Activated naive CD4-positive, alpha-beta T cell treated with anti-CD3 and anti-CD28 coated beads, Interleukin-2, amount 50 U/mL, for 72 hours (primary cell): ENCODE data around the gene HRNR. TPM values are rescaled to one million over a fixed set of nuclear protein-coding genes. Genes with fewer than 3 reads are reported as not detected.

Experiments
- ATAC-seq, 2 donors: fragments of 150-1000 bp; cut with Tn5 transposase; 2 replicates each; pipeline ENCODE4 v1.10.0; 2021; ENCODE audit warnings: mild to moderate bottlenecking in 2 of 2, moderate library complexity in 2 of 2
- DNase-seq, 2 donors: peaks; one replicate each; pipeline ENCODE4 v3.0.0; 2021 to 2022; ENCODE audit warnings: low spot score in 2 of 2
- H3K27ac Mint-ChIP-seq, 2 donors: one replicate each; pipeline ENCODE4 v1.8.0; 2022; ENCODE audit warnings: mild to moderate bottlenecking in 2 of 2, mixed read lengths in 2 of 2
- H3K36me3 Mint-ChIP-seq, 2 donors: one replicate each; pipeline ENCODE4 v1.8.0; 2022; ENCODE audit warnings: mixed read lengths in 2 of 2
- H3K9me3 Mint-ChIP-seq, 2 donors: one replicate each; pipeline ENCODE4 v1.8.0; 2022; ENCODE audit warnings: mixed read lengths in 2 of 2
- total RNA-seq, 2 donors: library from RNA; stranded (reverse); gene quantifications; one replicate each; pipeline ENCODE4 v1.2.3, GENCODE V29; 2022

The HRNR gene
- total RNA-seq, 2 donors from 2014 or later, result not detected

GRCh38 chr1:152197361-152197941, 26.5 kb downstream of the HRNR start:
- no peaks in the 10 kb centered on the region for H3K36me3 Mint-ChIP-seq
- no peak for DNase-seq
- ATAC-seq, result no peak
- H3K9me3 Mint-ChIP-seq, result no peaks in the 10 kb centered on the region
- no peak overlapping the region for H3K27ac Mint-ChIP-seq

GRCh38 chr1:152191711-152192110, 32.3 kb downstream of the HRNR start:
- ATAC-seq (no peak), DNase-seq (no peak)
- Mint-ChIP-seq H3K36me3 (no peaks in the 10 kb centered on the region), H3K9me3 (no peaks in the 10 kb centered on the region), H3K27ac (no peak overlapping the region)

- H3K27ac Mint-ChIP-seq, result no peak overlapping the region
- ATAC-seq, result no peak
- DNase-seq, result no peak
- no peaks in the 10 kb centered on the region for H3K36me3 Mint-ChIP-seq
- no peaks in the 10 kb centered on the region for H3K9me3 Mint-ChIP-seq
Measured at GRCh38 chr1:152191260-152191659, 32.7 kb downstream of the HRNR start.

- H3K36me3 Mint-ChIP-seq, result no peaks in the 10 kb centered on the region
- no peak overlapping the region for H3K27ac Mint-ChIP-seq
- H3K9me3 Mint-ChIP-seq, result no peaks in the 10 kb centered on the region
- no peak for ATAC-seq
- no peak for DNase-seq
Measured at GRCh38 chr1:152190589-152190988, 33.4 kb downstream of the HRNR start.

GRCh38 chr1:152189657-152190442, 34.1 kb downstream of the HRNR start:
- H3K36me3 Mint-ChIP-seq, result no peaks in the 10 kb centered on the region
- peak overlapping the region in 1 of 2 donors; percentile 81 for H3K27ac Mint-ChIP-seq
- H3K9me3 Mint-ChIP-seq, result no peaks in the 10 kb centered on the region
- DNase-seq (peak; percentile 59 to 68), ATAC-seq (peak; percentile 62 to 63)

GRCh38 chr1:152188673-152189591, 35.1 kb downstream of the HRNR start:
- H3K9me3 Mint-ChIP-seq, result no peaks in the 10 kb centered on the region
- peak; percentile 76 for DNase-seq

GRCh38 chr1:152186556-152187285, 37.3 kb downstream of the HRNR start:
- Mint-ChIP-seq H3K27ac (no peak overlapping the region), H3K36me3 (no peaks in the 10 kb centered on the region), H3K9me3 (no peaks in the 10 kb centered on the region)
- ATAC-seq (no peak), DNase-seq (no peak)

More at GRCh38 chr1:152188673-152189591, 35.1 kb downstream of the HRNR start:
- ATAC-seq, result peak; percentile 76 to 84
- no peaks in the 10 kb centered on the region for H3K36me3 Mint-ChIP-seq
- peak overlapping the region in 1 of 2 donors; percentile 81 for H3K27ac Mint-ChIP-seq

GRCh38 chr1:152185544-152186391, 38.2 kb downstream of the HRNR start:
- ATAC-seq, result peak; percentile 47 to 57
- peak in 1 of 2 donors; percentile 22 for DNase-seq
- no peaks in the 10 kb centered on the region for H3K36me3 Mint-ChIP-seq

GRCh38 chr1:152182944-152183361, 41.0 kb downstream of the HRNR start:
- DNase-seq (no peak), ATAC-seq (peak; percentile 54 to 55)
- no peaks in the 10 kb centered on the region for H3K36me3 Mint-ChIP-seq
- no peak overlapping the region for H3K27ac Mint-ChIP-seq
- H3K9me3 Mint-ChIP-seq, result no peaks in the 10 kb centered on the region

More at GRCh38 chr1:152185544-152186391, 38.2 kb downstream of the HRNR start:
- Mint-ChIP-seq H3K9me3 (no peaks in the 10 kb centered on the region), H3K27ac (no peak overlapping the region)

- ATAC-seq (peak; percentile 29 to 64), DNase-seq (peak in 1 of 2 donors; percentile 7)
- no peaks in the 10 kb centered on the region for H3K9me3 Mint-ChIP-seq
- H3K27ac Mint-ChIP-seq, result no peak overlapping the region
- H3K36me3 Mint-ChIP-seq, result no peaks in the 10 kb centered on the region
Measured at GRCh38 chr1:152182431-152182830, 41.6 kb downstream of the HRNR start.

- DNase-seq (no peak), ATAC-seq (no peak)
- no peaks in the 10 kb centered on the region for H3K9me3 Mint-ChIP-seq
- H3K27ac Mint-ChIP-seq, result peak overlapping the region in 1 of 2 donors; percentile 61
- H3K36me3 Mint-ChIP-seq, result no peaks in the 10 kb centered on the region
Measured at GRCh38 chr1:152179566-152179965, 44.4 kb downstream of the HRNR start.

GRCh38 chr1:152170287-152170905, 53.6 kb downstream of the HRNR start:
- peaks cover 0 to 7% of the 10 kb centered on the region in 2 donors for H3K36me3 Mint-ChIP-seq
- peaks cover 0 to 6% of the 10 kb centered on the region in 2 donors for H3K9me3 Mint-ChIP-seq
- DNase-seq (no peak), ATAC-seq (no peak)
- no peak overlapping the region for H3K27ac Mint-ChIP-seq

GRCh38 chr1:152169366-152170025, 54.5 kb downstream of the HRNR start:
- no peak for ATAC-seq
- peaks cover 0 to 7% of the 10 kb centered on the region in 2 donors for H3K9me3 Mint-ChIP-seq
- peaks cover 0 to 8% of the 10 kb centered on the region in 2 donors for H3K36me3 Mint-ChIP-seq
- H3K27ac Mint-ChIP-seq, result no peak overlapping the region
- DNase-seq, result no peak

GRCh38 chr1:152168535-152168868, 55.5 kb downstream of the HRNR start:
- ATAC-seq (no peak), DNase-seq (no peak)
- Mint-ChIP-seq H3K27ac (no peak overlapping the region), H3K36me3 (peaks cover 0 to 8% of the 10 kb centered on the region in 2 donors), H3K9me3 (peaks cover 0 to 7% of the 10 kb centered on the region in 2 donors)
